CD14-positive monocyte (primary cell): ENCODE results near the gene INPPL1. TPM values are rescaled to one million over a fixed set of nuclear protein-coding genes. Genes with fewer than 3 reads are reported as not detected.

Source experiments
- DNase-seq, 3 donors: peaks; one replicate each; pipeline ENCODE4 v3.0.0-alpha.2; 2011 to 2022
- H2AFZ ChIP-seq: 2 replicates; pipeline ENCODE4 v1.6.0; 2012; ENCODE audit warnings: mild to moderate bottlenecking, low read depth, low read length, inconsistent platforms; ENCODE audit not compliant: insufficient read depth, poor library complexity, severe bottlenecking
- H3K27ac ChIP-seq, 2 donors: 1 replicate in 1 of 2; 2 replicates in 1 of 2; pipeline ENCODE4 v1.5.1; 2012 to 2013; ENCODE audit warnings: low read length in 2 of 2, control low read depth in 1 of 2, inconsistent platforms in 1 of 2, low read depth in 1 of 2, mild to moderate bottlenecking in 1 of 2
- H3K27me3 ChIP-seq, 2 donors: one replicate each; pipeline versions ENCODE4 v1.6.0 to v1.6.1; 2011 to 2013; ENCODE audit warnings: low read length in 2 of 2; ENCODE audit not compliant: control insufficient read depth in 2 of 2, insufficient read depth in 2 of 2
- H3K36me3 ChIP-seq, 2 donors: replicated peaks in 1 of 2; 1 replicate in 1 of 2; 2 replicates in 1 of 2; pipeline versions ENCODE4 v1.5.1 to v1.6.1; 2012 to 2013; ENCODE audit warnings: low read length in 2 of 2, control low read depth in 1 of 2, inconsistent platforms in 1 of 2, mild to moderate bottlenecking in 1 of 2; ENCODE audit not compliant: insufficient read depth in 2 of 2, control insufficient read depth in 1 of 2
- H3K4me1 ChIP-seq, 2 donors: 1 replicate in 1 of 2; 2 replicates in 1 of 2; pipeline versions ENCODE4 v1.5.1 to v1.6.1; 2012 to 2013; ENCODE audit warnings: low read length in 2 of 2, control low read depth in 1 of 2, inconsistent platforms in 1 of 2, mild to moderate bottlenecking in 1 of 2, moderate library complexity in 1 of 2; ENCODE audit not compliant: insufficient read depth in 2 of 2, control insufficient read depth in 1 of 2
- H3K4me2 ChIP-seq: replicated peaks from 2 replicates; pipeline ENCODE3; 2012; ENCODE audit warnings: low read length, moderate library complexity, mild to moderate bottlenecking; ENCODE audit not compliant: poor library complexity, severe bottlenecking; ENCODE audit errors: extremely low read depth
- H3K4me3 ChIP-seq, 3 experiments: fragments of 200-600 bp in 1 of 3; sonication (generic) in 1 of 3; replicated peaks in 1 of 3; 1 replicate in 2 of 3; 2 replicates in 1 of 3; pipeline ENCODE4 v1.5.1; 2011 to 2013; ENCODE audit warnings: low read length in 3 of 3, mild to moderate bottlenecking in 3 of 3, control low read depth in 2 of 3, low read depth in 2 of 3, inconsistent platforms in 1 of 3, moderate library complexity in 1 of 3
- H3K79me2 ChIP-seq: 2 replicates; pipeline ENCODE4 v1.6.0; 2012; ENCODE audit warnings: mild to moderate bottlenecking, control low read depth, inconsistent platforms, low read length, moderate library complexity; ENCODE audit not compliant: insufficient read depth
- H3K9ac ChIP-seq: 2 replicates; pipeline ENCODE4 v1.6.0; 2017; ENCODE audit warnings: low read length, mild to moderate bottlenecking; ENCODE audit not compliant: insufficient read depth, poor library complexity, severe bottlenecking
- H3K9me3 ChIP-seq, 2 donors: replicated peaks in 1 of 2; 1 replicate in 1 of 2; 2 replicates in 1 of 2; pipeline versions ENCODE4 v1.5.1 to v1.6.1; 2012 to 2013; ENCODE audit warnings: low read length in 2 of 2, control low read depth in 1 of 2; ENCODE audit not compliant: control insufficient read depth in 1 of 2, insufficient read depth in 1 of 2
- H4K20me1 ChIP-seq: 2 replicates; pipeline ENCODE4 v1.6.0; 2012; ENCODE audit warnings: mild to moderate bottlenecking, low read length, control low read depth, moderate library complexity; ENCODE audit not compliant: insufficient read depth
- H3K27ac Mint-ChIP-seq, 7 donors: one replicate each; pipeline ENCODE4 v1.8.0; 2020; ENCODE audit warnings: mild to moderate bottlenecking in 7 of 7, mixed read lengths in 7 of 7, moderate library complexity in 6 of 7, inconsistent platforms in 2 of 7
- H3K27me3 Mint-ChIP-seq, 3 donors: one replicate each; pipeline ENCODE4 v1.8.0; 2021 to 2022; ENCODE audit warnings: low read depth in 3 of 3, mild to moderate bottlenecking in 3 of 3, mixed read lengths in 3 of 3, moderate library complexity in 3 of 3, inconsistent platforms in 1 of 3
- H3K36me3 Mint-ChIP-seq, 2 donors: one replicate each; pipeline ENCODE4 v1.8.0; 2020; ENCODE audit warnings: mixed read lengths in 2 of 2, inconsistent platforms in 1 of 2, mild to moderate bottlenecking in 1 of 2
- H3K4me1 Mint-ChIP-seq: one replicate; pipeline ENCODE4 v1.8.0; 2020; ENCODE audit warnings: mild to moderate bottlenecking, mixed read lengths
- H3K4me3 Mint-ChIP-seq, 2 donors: one replicate each; pipeline ENCODE4 v1.8.0; 2020; ENCODE audit warnings: mild to moderate bottlenecking in 2 of 2, mixed read lengths in 2 of 2, moderate library complexity in 1 of 2
- H3K9me3 Mint-ChIP-seq, 7 donors: one replicate each; pipeline ENCODE4 v1.8.0; 2020 to 2022; ENCODE audit warnings: mixed read lengths in 7 of 7, mild to moderate bottlenecking in 6 of 7, moderate library complexity in 6 of 7, inconsistent platforms in 2 of 7
- CTCF ChIP-seq: fragments of 200-600 bp; IDR thresholded peaks from one replicate; pipeline ENCODE4 v1.8.0; 2022; ENCODE audit warnings: antibody characterized with exemption, mild to moderate bottlenecking
- WGBS: methylation state at CpG from one replicate; pipeline ENCODE4 v1.1.5; 2013; ENCODE audit warnings: missing lambda C conversion rate; ENCODE audit not compliant: insufficient coverage; 5-methylcytosine and 5-hydroxymethylcytosine counted together
- intact Hi-C, 2 donors: fragments of 100-400 bp; cut with micrococcal nuclease; formaldehyde crosslinking; loops; one replicate each; pipeline versions ENCODE4 v1.15.0 to v1.15.1; 2023
- polyA plus RNA-seq, 3 donors: library from polyadenylated mRNA; depleted of rRNA in 1 of 3; unstranded in 2 of 3; stranded (reverse) in 1 of 3; fragments of 300-500 nt in 2 of 3; fragments of >200 nt in 1 of 3; fragmentation: Illumina TruSeq in 2 of 3; gene quantifications; 1 replicate in 2 of 3; 2 replicates in 1 of 3; pipeline ENCODE4 v1.2.3, GENCODE V29; 2012 to 2021

Gene INPPL1
- polyA plus RNA-seq, 3 donors = 11.8 to 390 (median 12.6) TPM

GRCh38 chr11:72228844-72229231 is 4.3 kb downstream of the INPPL1 start:
- Histone ChIP-seq H3K9me3 (no peaks in the 10 kb centered on the region), H3K27me3 (no peaks in the 10 kb centered on the region), H3K4me1 (peaks cover 16 to 23% of the 10 kb centered on the region in 2 donors), H3K4me3 (no peak overlapping the region), H2AFZ (no peak overlapping the region), H4K20me1 (peaks cover 87% of the 10 kb centered on the region), H3K27ac (no peak overlapping the region), H3K9ac (no peak overlapping the region), H3K4me2 (no peak overlapping the region), H3K79me2 (peaks cover 40% of the 10 kb centered on the region), H3K36me3 (peaks cover 74 to 76% of the 10 kb centered on the region in 2 donors)
- Mint-ChIP-seq H3K4me1 (peaks cover 39% of the 10 kb centered on the region), H3K27me3 (peaks cover 0 to 2% (median 0%) of the 10 kb centered on the region in 3 donors), H3K4me3 (no peak overlapping the region), H3K27ac (peak overlapping the region in 1 of 7 donors; percentile 1), H3K9me3 (no peaks in the 10 kb centered on the region), H3K36me3 (peaks cover 66 to 78% of the 10 kb centered on the region in 2 donors)
- TF ChIP-seq CTCF = no peak
- intact Hi-C loops = loop anchor here in 1 of 2 donors (5.0 to 10.0 kb wide), 2 partner anchors 47 to 124 kb away; partner anchors contain the start of genes LAMTOR1 and TOMT
- no peak for DNase-seq
- WGBS = 100% methylated on average over 7 of the region's 7 CpGs

GRCh38 chr11:72229336-72229924 is 4.9 kb downstream of the INPPL1 start:
- H3K4me3 ChIP-seq = no peak overlapping the region
- Mint-ChIP-seq H3K4me1 (peaks cover 44% of the 10 kb centered on the region), H3K36me3 (peaks cover 72 to 84% of the 10 kb centered on the region in 2 donors), H3K4me3 (no peak overlapping the region), H3K27ac (peak overlapping the region in 3 of 7 donors; percentile 1 to 45 (median 11)), H3K27me3 (peaks cover 0 to 2% (median 0%) of the 10 kb centered on the region in 3 donors), H3K9me3 (no peaks in the 10 kb centered on the region)
- peaks cover 34% of the 10 kb centered on the region for H3K79me2 ChIP-seq
- H3K4me1 ChIP-seq = peaks cover 16 to 23% of the 10 kb centered on the region in 2 donors
- TF ChIP-seq CTCF = no peak
- H3K27me3 ChIP-seq = no peaks in the 10 kb centered on the region
- H2AFZ ChIP-seq = no peak overlapping the region
- no peak overlapping the region for H3K4me2 ChIP-seq
- H4K20me1 ChIP-seq = peaks cover 93% of the 10 kb centered on the region
- no peak for DNase-seq
- WGBS = 97% methylated on average over 2 of the region's 8 CpGs
- H3K9ac ChIP-seq = no peak overlapping the region
- no peaks in the 10 kb centered on the region for H3K9me3 ChIP-seq
- no peak overlapping the region for H3K27ac ChIP-seq
- H3K36me3 ChIP-seq = peaks cover 80 to 82% of the 10 kb centered on the region in 2 donors
- intact Hi-C loops = loop anchor here in 1 of 2 donors (5.0 to 10.0 kb wide), 2 partner anchors 47 to 125 kb away; partner anchors contain the start of genes LAMTOR1 and TOMT
